GM18507 (cell line): ENCODE measurements around the gene TMEM170A.
A peak's percentile ranks its signal among the peaks of the same experiment; 100 is the strongest.
"Not testable (repeated sequence)": the region's sequence is repeated elsewhere in the genome, so short reads cannot be mapped to it uniquely, and the experiment has no call there.

Experiments
- DNase-seq: peaks from one replicate; pipeline ENCODE4 v3.0.0; 2011; ENCODE audit warnings: low read depth; ENCODE audit not compliant: insufficient read length; ENCODE audit errors: extremely low spot score
- FAIRE-seq: peaks from 2 replicates; lab custom pipeline; 2011; peaks lifted over from hg19 to GRCh38; lab: Jason Lieb, UNC

The TMEM170A gene, protein sequence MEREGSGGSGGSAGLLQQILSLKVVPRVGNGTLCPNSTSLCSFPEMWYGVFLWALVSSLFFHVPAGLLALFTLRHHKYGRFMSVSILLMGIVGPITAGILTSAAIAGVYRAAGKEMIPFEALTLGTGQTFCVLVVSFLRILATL

DNA sequence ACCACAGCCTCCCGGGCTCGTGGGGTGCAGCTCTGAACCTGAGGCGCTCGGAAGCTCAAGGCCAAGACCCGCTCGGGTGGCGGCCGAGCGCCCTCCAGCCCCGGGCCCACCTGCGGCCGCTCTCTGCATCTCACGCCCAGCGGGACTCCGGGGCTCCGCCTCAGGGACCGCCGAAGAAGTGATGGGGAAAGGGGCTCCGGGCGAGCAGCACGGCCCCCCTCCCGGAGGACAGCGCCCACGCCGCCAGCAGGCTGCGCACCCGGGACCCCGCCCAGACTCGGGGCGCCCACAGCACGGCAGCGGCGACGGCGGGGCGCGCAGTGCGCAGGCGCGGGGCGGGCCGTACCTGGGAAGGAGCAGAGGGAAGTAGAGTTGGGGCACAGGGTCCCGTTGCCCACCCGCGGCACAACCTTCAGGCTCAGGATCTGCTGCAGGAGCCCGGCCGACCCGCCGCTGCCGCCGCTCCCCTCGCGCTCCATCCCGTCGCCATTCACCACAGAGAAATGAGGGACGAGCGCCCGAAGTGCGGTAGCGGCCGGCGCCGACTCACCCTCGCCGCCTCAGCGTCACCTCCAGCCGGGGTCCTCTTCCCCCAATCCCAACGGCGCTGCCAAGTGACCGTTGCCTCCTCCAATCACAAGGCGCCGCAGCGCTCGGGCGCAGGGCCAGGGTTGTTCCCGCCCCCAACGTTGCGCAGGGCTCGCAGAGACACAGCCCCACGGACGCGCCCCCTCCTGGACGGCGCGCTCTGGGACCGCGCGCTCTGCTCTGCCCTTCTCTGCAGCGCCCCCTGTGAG lies at the start of gene TMEM170A:
TMEM170A (minus strand) TSS at position 568 of the 797 bp plus-strand sequence; CDS start at position 479, 89 bp downstream.
- peak; percentile 95 for FAIRE-seq

DNA sequence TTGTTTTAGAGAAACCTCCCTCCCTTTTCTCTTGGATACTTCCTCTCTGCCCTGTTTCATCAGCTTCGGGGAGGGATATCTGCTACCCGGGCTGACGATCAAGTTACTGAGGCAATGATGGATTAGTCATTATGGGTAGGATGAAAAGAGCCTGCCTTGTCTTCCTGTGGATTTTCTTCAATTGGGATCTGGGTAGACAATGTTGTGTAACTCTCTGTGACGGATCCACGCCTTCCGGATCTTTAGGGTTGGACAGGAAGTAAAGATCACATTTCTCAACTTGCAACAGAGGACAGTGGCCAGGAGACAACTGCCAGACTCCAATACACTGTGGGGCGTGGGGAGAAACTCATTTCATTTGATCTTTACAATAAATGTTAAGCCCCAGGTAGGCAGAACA lies 42.1 kb upstream of the TMEM170A start:
- no peak for DNase-seq
- FAIRE-seq: no peak

More for the DNA sequence above, at the start of gene TMEM170A:
- peak; percentile 94 for DNase-seq

DNA sequence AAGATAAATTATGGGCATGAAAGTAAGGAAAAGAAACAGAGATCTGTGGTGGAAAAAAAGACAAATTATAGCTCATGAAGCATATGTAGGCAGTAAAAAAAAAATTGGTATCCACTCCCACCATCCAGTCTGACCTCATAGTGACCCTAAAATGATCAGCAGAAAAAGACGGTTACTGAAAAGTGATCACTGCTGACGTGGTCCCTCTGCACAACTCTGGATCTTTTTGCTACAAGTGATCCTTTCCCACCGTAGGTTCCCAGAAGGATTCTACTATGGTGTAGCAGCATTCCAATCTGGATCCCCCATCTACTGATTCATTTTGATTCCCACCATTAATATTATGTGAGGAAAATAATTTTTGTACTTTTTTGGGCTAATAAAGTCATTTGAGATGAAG lies 41.6 kb upstream of the TMEM170A start:
- no peak for FAIRE-seq
- no peak for DNase-seq

DNA sequence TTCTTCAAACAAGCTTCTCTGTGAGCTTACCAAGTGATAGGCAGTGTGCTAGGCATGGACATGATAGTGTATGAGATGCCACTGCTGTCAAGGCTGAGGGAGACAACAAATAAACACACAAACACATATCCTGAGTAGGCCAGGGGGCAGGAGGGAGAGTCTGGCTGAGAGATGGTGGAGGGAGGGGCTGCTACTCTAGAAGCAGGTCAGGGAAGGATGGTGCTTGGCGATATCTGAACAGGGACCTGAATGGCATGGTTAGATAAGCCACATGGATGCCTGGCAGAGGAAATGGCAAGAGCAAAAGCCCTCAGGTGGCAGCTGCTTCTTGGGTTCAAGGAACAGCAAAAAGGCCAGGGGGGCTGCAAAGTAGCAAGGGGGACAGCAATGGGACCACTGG lies 39.3 kb upstream of the TMEM170A start:
- FAIRE-seq (no peak), DNase-seq (no peak)

DNA sequence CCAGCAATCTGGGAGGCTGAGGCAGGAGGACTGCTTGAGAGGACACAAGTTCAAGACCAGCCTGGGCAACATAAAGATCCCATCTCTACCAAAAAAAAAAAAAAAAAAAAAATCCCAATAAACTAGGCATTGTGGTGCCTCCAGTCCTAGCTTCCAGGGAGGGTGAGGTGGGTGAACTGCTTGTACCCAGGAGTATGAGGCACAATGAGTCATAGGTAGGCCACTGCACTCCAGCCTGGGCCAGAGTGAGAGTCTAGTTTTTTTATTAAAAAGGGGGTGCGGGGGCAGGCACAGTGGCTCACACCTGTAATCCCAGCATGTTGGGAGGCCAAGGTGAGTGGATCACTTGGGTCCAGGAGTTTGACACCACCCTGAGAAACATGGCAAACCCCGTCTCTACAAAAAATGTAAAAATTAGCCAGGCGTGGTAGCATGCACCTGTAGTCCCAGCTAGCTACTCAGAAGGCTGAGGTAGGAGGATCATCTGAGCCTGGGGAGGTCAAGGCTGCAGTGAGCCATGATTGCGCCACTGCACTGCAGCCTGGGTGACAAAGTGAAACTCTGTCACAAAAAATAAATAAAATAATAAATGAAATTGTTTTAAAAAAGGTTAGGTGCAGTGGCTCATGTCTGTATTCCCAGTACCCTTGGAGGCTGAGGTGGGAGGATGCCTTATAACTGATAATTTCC lies 38.6 kb upstream of the TMEM170A start:
- no peak for DNase-seq
- no peak for FAIRE-seq

DNA sequence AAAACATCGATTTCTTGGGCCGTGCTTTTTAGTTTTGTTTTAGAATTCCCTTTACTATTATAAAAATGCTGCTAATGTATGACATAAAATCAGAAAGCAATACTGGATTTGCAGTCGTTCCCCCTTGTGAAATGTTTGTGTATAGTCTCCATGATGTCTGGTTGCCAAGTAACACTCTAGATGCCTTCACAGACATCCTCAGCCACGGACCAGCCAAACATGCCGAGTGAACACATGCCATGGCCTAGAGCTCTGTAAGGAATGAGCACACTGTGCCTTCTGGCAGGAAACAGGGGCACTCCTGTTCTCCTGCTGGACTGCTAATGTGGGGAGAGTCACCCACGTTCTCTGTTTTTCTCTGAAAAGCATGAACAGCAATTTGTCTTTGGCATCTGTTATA lies 37.3 kb upstream of the TMEM170A start:
- FAIRE-seq, DNase-seq: not testable (repeated sequence)

DNA sequence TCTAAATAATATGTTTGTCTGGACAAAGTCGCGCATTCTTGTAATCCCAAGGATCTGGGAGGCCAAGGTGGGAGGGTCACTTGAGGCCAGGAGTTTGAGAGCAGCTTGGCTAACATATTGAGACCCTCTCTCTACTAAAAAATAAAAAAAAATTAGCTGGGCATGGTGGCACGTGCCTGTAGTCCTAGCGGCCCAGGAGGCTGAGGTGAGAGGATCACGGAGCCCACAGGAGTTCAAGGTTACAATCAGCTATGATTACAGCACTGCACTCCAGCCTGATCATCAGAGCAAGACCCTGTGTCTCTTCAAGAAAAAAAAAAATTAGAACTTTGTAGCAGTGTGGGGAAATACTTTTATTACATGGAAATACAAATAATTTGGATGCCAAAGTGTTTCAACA lies 36.9 kb upstream of the TMEM170A start:
- DNase-seq (no peak), FAIRE-seq (no peak)

DNA sequence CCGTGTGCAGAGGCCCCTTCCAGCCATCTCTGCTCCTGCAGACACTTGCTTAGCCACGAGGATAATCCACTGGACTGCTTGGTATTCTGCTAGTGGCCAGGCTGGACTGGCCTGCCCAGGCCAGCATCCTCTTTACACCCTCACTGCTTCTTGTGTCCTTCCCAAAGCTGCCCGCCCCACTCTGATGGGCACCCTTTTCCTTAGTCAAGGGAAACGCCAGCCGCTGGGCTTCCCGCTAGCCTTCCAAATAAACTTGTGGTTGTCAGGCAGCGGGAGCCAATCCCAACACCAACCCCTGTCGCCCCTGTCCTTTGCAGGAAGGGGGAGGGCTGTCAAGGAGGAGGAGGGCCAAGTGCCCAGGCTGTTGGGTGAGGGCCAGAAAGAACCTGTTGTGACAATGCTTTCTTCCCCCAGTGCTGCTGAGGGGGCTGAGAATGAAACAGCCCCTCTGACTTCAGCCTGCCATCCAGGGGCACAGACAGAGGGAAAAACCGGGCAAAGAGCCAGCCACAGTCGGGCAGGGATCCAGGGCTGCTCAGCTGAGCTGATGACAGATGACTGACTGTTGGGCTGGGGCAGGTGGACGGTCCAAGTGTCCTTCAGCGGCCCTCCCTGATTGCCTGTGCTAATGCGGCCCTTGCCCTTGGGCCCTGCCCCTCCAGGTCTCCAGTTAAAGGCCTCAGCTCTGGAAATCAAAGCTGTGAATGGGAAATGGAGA lies 34.3 kb upstream of the TMEM170A start:
- DNase-seq, FAIRE-seq: not testable (repeated sequence)

DNA sequence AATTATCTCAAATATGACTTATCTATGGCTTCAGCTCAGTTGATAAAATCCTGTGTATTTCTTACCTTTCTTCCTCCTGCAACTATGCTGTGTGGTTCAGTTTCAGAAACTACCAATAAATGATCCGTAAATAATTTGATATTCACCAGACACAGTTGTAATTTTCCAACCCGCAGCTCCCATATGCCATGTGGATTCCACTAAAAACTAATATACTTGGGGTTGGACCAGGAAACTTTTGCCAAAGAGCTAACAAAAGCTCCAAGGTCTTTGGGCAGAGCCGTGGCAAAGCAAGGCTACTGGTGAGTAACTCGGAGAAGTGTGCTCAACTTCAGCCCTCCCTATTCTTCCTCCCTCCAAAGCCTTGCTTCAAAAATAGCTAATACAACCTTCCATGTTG lies 33.1 kb upstream of the TMEM170A start:
- FAIRE-seq: no peak
- no peak for DNase-seq

DNA sequence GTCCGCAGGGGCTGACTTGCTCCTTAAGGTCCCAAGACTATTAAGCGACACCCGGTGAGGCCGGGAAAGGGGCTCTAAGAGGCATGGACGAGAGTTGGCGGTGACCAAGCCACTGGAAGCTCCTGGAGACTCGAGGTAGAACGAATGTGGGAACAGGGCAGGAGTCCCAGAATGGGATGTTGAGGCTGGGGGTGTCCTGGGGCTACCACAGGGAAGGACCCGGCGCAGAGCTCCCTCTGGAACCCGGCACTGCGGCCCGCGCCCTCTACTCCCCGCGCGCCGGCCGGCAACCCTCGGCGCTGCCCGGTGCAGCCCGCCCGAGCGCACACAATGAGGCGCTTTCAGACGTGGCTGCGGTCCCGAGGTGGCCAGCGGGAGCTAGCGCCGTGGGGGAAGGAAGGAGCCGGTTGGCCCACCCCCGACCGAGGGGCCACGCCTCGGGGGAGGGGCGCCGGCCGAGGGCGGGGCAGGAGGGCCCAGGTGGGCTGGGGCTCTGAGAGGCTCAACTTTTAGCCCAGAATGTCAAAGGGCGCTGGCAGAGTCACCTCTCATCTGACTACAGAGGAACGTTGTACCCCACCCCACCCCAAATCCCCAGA lies 30.7 kb upstream of the TMEM170A start, which contains the start of gene CHST6:
CHST6 (minus strand) TSS at position 366 of the 599 bp plus-strand sequence. CDS start 15,613 bp downstream, outside the sequence.
- no peak for FAIRE-seq

DNA sequence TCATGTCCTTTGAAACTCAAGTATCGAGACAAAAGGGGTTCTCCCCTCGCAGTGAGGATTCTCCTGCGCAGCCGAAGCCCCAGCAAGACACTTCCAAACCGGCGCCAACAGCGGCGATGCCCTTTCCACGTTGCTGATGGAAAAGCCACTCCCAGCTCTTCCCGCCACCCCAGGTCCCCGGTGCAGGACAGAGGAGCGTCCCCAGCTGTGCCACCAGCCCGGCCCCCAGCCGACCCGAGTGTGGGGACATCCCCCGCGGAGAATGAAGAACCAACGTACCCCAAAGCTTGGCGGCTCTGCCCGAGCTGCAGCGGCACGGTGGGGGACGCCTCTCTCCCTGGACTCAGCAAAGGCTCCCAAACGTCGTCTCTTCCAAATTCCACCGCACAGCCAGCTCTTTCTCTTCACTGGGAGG lies 30.2 kb upstream of the TMEM170A start:
- no peak for DNase-seq
- FAIRE-seq: no peak

More for the DNA sequence above, 30.7 kb upstream of the TMEM170A start, which contains the start of gene CHST6:
- no peak for DNase-seq

DNA sequence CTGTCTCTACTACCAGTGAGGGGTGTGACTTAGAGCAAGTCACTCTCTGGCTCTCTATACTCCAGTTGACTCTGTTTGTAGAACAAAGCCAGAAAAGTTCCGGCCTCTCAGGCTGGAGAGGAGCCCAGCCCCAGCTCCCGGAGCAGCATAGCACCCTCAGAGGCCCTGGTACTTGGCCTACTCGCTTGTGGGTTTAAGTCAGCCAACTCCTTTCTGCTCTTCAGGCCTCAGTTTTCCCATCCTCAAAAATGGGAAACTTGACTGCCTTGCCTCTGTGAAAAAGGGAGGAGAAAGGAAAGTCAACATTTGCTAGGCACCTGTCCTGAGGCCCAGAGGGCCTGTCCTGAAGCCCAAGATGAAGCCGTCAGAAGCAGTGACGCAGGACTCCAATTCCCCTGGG lies 29.7 kb upstream of the TMEM170A start:
- no peak for FAIRE-seq
- no peak for DNase-seq

DNA sequence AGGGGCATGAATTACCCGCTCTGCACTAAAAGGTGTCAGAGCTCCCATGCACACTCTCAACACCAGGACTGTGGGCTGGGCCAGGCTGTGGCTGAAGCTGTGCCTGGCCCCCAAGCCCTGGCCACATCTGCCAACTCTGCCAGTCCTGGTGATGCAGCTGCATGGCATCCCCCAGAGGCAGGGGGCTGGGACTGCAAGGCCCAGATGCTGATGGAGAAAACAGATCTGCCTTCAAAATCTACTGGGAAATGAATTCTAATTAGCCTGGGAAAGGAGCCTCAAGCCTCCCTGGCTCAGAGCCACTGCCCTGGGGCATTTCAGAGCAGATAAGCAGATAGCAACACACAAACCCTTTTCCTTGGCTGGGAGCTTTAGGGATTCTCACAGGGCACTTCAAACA lies 27.4 kb upstream of the TMEM170A start:
- no peak for FAIRE-seq
- no peak for DNase-seq

DNA sequence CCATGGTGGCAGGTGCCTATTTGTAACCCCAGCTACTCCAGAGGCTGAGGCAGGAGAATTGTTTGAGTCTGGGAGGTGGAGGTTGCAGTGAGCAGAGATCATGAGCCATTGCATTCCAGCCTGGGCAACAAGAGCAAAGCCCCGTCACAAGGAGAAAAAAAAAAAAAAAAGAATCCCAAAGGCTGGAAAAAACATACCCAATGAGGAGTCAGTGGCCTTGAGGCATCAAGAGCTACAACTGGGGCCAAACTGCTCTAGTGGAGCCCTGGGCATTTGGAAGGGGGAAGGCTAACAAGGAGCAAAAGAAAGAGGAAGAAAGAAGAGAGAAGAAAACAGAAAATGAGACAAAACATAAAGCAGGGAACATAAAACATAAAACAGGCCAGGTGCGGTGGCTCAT lies 23.8 kb upstream of the TMEM170A start:
- DNase-seq (no peak), FAIRE-seq (no peak)

DNA sequence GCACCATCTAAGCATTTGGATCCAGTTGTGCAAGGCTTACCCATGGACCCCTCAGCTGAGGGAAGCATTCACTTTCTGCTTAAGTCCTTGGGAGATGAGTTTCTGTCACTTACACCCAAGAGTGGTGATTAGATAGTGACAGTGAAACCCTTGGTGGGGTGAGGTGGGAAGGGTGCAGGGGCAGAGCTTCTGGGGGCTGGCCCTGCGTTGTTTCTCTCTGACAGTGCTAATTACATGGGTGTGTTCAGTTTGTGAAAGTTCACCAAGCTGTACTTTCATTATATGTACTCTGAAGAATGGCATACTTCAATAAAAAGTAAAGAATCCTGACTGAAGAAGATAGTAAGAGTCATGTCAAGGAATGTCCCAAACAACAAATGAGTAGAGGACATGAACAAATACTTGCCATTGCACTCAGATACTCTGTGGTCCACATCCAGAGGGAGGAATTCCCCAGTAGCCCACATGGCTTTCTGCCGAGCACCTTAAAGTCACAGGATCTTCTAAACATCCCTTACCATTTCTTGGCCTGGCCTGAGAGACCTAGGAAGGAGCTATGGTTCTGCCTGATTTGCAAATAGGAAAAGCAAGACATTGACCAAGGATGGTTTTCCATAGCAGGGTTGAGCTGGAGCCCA lies 22.3 kb upstream of the TMEM170A start:
- FAIRE-seq: no peak
- DNase-seq: no peak

DNA sequence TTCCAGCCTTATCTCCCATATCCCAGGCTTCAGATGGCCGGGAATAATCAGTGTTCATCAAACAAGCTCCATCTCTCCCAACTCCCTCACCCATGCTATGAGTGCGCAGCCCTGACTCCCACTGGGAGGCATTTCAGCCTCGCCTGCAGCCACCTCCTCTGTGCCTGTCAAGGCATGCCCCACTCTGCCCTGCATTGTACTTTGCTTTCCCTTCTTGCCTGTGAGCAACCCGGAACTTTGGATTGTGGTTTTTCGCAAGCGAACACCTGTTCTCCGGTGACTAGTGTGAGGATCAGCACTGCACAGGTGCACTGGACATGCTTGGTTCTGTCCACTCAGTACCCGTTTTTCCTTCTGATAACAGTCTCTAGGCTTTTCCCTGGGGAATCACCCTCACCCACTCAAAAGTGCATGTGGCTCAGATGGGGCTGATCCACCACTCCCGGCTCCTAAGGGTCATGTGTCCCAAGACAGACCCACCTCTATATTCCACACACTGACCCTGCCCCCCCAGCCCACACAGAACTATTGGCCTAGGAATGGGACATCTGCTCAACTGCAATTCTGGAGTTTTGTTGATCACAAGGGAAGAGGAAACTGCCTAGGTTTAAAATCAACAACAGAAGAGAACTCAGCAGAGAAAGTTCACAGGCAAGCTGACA lies 21.7 kb upstream of the TMEM170A start:
- no peak for DNase-seq
- FAIRE-seq: no peak

DNA sequence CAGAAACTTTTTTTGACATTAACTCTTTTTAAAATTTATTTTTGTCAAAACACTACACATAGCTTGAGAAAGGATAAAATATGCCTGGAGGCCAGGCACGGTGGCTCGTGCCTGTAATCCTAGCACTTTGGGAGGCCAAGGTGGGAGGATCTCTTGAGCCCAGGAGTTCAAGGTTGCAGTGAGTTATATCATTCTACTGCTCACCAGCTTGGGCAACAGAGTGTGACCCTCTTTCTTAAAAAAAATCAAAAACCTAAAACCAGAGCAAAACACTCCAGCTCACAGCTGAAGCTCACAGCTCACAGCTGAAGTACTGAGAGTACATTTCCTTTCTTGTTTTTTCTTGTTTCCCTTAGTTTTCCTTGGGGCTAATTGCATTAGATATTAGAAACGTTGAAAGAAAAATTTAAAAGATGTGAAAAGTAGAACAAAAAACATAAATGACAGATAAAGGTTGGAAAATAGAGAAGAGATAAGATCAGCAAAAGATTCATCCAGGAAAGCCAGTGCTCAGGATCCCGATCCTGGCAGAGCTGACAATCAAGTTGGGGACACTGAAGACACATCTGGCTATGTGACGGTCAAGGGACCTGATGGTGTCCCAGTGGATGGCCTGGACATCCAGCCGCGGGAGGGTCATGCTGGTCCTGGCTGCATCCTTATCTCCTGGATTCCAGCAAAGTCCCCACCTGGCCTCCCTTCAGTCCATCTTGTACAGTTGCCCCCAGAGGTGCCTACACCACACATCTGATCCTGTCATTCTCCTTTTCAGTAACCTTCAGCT lies 20.9 kb upstream of the TMEM170A start:
- FAIRE-seq: peak; percentile 21
- no peak for DNase-seq

DNA sequence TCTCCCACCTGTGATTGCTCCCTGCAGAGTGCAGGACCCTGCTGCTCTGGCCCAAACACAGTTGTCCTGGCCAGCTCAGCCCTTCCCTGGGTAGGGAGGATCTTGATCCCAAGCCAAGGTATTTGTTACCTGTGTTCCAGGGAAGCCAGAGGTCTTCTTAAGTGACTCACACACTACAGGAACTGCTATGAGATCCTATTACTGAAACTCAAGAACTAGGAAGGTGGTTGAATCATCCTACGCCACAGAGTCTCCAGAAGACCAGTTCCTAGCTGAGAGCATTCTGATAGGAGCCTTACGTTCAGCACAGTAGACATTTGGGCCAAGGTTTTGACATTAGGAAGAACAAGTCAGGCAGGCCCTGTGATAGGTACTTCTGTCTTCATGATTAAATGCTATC lies 18.7 kb upstream of the TMEM170A start:
- no peak for FAIRE-seq
- no peak for DNase-seq
